Activated CD4-positive, CD25-positive, alpha-beta regulatory T cell treated with anti-CD3 and anti-CD28 coated beads, Interleukin-2, amount 50 U/mL, for 16 hours (primary cell): ENCODE data around the gene COX14.
"Not testable (repeated sequence)": the region's sequence is repeated elsewhere in the genome, so short reads cannot be mapped to it uniquely, and the experiment has no call there.

Experiments
- DNase-seq: peaks from one replicate; pipeline ENCODE4 v3.0.0-alpha.2; 2020; ENCODE audit warnings: low read depth, low spot score

COX14 gene

GRCh38 chr12:50111693-50112455 lies at the start of gene COX14:
Gene COX14 (plus strand): TSS chr12:50112236. CDS start chr12:50120044, 7,808 bp downstream.
- DNase-seq, result peak; percentile 98

- no peak for DNase-seq
Observed at GRCh38 chr12:50062728-50063460, 49.1 kb upstream of the COX14 start.

- DNase-seq, result no peak
Observed at GRCh38 chr12:50065726-50066310, 46.2 kb upstream of the COX14 start.

GRCh38 chr12:50066402-50066801 lies 45.6 kb upstream of the COX14 start:
- no peak for DNase-seq

GRCh38 chr12:50069069-50069468 lies 43.0 kb upstream of the COX14 start:
- no peak for DNase-seq

GRCh38 chr12:50069539-50069938 lies 42.5 kb upstream of the COX14 start:
- no peak for DNase-seq

- peak; percentile 44 for DNase-seq
Observed at GRCh38 chr12:50070314-50071060, 41.5 kb upstream of the COX14 start.

- no peak for DNase-seq
Observed at GRCh38 chr12:50072198-50072907, 39.7 kb upstream of the COX14 start.

- no peak for DNase-seq
Observed at GRCh38 chr12:50073206-50073605, 38.8 kb upstream of the COX14 start.

GRCh38 chr12:50073712-50074111 lies 38.3 kb upstream of the COX14 start:
- no peak for DNase-seq

GRCh38 chr12:50074936-50075807 lies 36.9 kb upstream of the COX14 start:
- DNase-seq, result peak; percentile 70

GRCh38 chr12:50075808-50076170 lies 36.2 kb upstream of the COX14 start:
- no peak for DNase-seq

GRCh38 chr12:50077099-50077498 lies 34.9 kb upstream of the COX14 start:
- DNase-seq, result no peak

- no peak for DNase-seq
Observed at GRCh38 chr12:50078281-50078680, 33.8 kb upstream of the COX14 start.

GRCh38 chr12:50079771-50080170 lies 32.3 kb upstream of the COX14 start:
- DNase-seq, result no peak

- no peak for DNase-seq
Observed at GRCh38 chr12:50081096-50081808, 30.8 kb upstream of the COX14 start.

- DNase-seq, result no peak
Observed at GRCh38 chr12:50082644-50083043, 29.4 kb upstream of the COX14 start.

- no peak for DNase-seq
Observed at GRCh38 chr12:50083301-50083700, 28.7 kb upstream of the COX14 start.

- not testable (repeated sequence) for DNase-seq
Observed at GRCh38 chr12:50084409-50084774, 27.6 kb upstream of the COX14 start.
